Forelimb muscle (tissue), 1 donor: ENCODE results near the gene ZMYND10. TPM values are rescaled to one million over a fixed set of nuclear protein-coding genes. Genes with fewer than 3 reads are reported as not detected.

Source experiments
- polyA plus RNA-seq: library from polyadenylated mRNA; unstranded; fragments of 120-200 nt; gene quantifications from one replicate; pipeline ENCODE4 v1.2.1, GENCODE V29; 2013; ENCODE audit not compliant: insufficient read length

The ZMYND10 gene
- polyA plus RNA-seq, 1 donor = 1.1 TPM

Other genes starting within 250 kb of the ZMYND10 start
- 9.0 TPM for gene SEMA3F, start 190.4 kb downstream of the ZMYND10 start, polyA plus RNA-seq
- not detected for gene GNAT1, start 154.1 kb downstream of the ZMYND10 start, polyA plus RNA-seq
- gene SLC38A3, start 140.5 kb downstream of the ZMYND10 start, polyA plus RNA-seq = 3.9 TPM
- gene GNAI2, start 109.5 kb downstream of the ZMYND10 start, polyA plus RNA-seq = 158 TPM
- gene SEMA3B, start 76.6 kb downstream of the ZMYND10 start, polyA plus RNA-seq = 36.7 TPM
- gene LSMEM2, start 66.6 kb downstream of the ZMYND10 start, polyA plus RNA-seq = 41.6 TPM
- gene IFRD2, start 53.3 kb downstream of the ZMYND10 start, polyA plus RNA-seq = 46.2 TPM
- 2.3 TPM for gene HYAL3, start 46.3 kb downstream of the ZMYND10 start, polyA plus RNA-seq
- gene NAA80, start 46.3 kb downstream of the ZMYND10 start, polyA plus RNA-seq = 6.3 TPM
- 1.7 TPM for gene HYAL1, start 42.2 kb downstream of the ZMYND10 start, polyA plus RNA-seq
- gene HYAL2, start 23.0 kb downstream of the ZMYND10 start, polyA plus RNA-seq = 39.7 TPM
- gene TUSC2, start 17.5 kb downstream of the ZMYND10 start, polyA plus RNA-seq = 16.4 TPM
- 32.8 TPM for gene RASSF1, start 4.9 kb downstream of the ZMYND10 start, polyA plus RNA-seq
- gene NPRL2, start 5.0 kb upstream of the ZMYND10 start, polyA plus RNA-seq = 19.6 TPM
- 5.2 TPM for gene CYB561D2, start 5.1 kb upstream of the ZMYND10 start, polyA plus RNA-seq
- gene TMEM115, start 13.8 kb upstream of the ZMYND10 start, polyA plus RNA-seq = 23.3 TPM
- 4.3 TPM for gene CACNA2D2, start 157.9 kb upstream of the ZMYND10 start, polyA plus RNA-seq
- gene C3orf18, start 222.0 kb upstream of the ZMYND10 start, polyA plus RNA-seq = 19.8 TPM
- gene HEMK1, start 223.8 kb upstream of the ZMYND10 start, polyA plus RNA-seq = 12.4 TPM